IMR-90 (cell line): Measurements from ENCODE around the gene SLCO3A1. TPM values are rescaled to one million over a fixed set of nuclear protein-coding genes. Genes with fewer than 3 reads are reported as not detected.

Source experiments
- ATAC-seq: fragments of 200-7000 bp; cut with Tn5 transposase; 2 replicates; pipeline ENCODE4 v1.9.1; 2020; ENCODE audit warnings: low read depth, mild to moderate bottlenecking, moderate library complexity
- BruUV-seq: library from RNA; stranded (reverse); fragments of 400-500 nt; replicated peaks from 2 replicates; lab custom pipeline; 2021; lab: Mats Ljungman, UMichigan
- CTCF ChIA-PET: fragments of 300-600 bp; formaldehyde crosslinking; extraction: SDS; loops from one replicate; lab custom pipeline; 2021; ENCODE audit warnings: antibody characterized with exemption; lab: Yijun Ruan, JAX
- POLR2A ChIA-PET: fragments of 300-600 bp; sonication (Branson Sonifier 250); formaldehyde crosslinking; loops from one replicate; lab custom pipeline; 2022; ENCODE audit warnings: antibody characterized with exemption; ENCODE audit not compliant: unreplicated experiment; lab: Charles Lee
- DNase-seq: peaks from one replicate; pipeline ENCODE4 v3.0.0; 2013
- H2AFZ ChIP-seq: replicated peaks from 2 replicates; pipeline ENCODE3; 2013; ENCODE audit warnings: low read length, mild to moderate bottlenecking; ENCODE audit not compliant: poor library complexity
- H2AK5ac ChIP-seq: 2 replicates; pipeline ENCODE4 v1.6.1; 2013; ENCODE audit warnings: low read depth, low read length, inconsistent platforms
- H2AK9ac ChIP-seq: replicated peaks from 2 replicates; pipeline ENCODE3; 2013; ENCODE audit warnings: mild to moderate bottlenecking, low read depth, low read length, moderate library complexity; ENCODE audit not compliant: poor library complexity
- H2BK120ac ChIP-seq: 2 replicates; pipeline ENCODE4 v1.6.1; 2013; ENCODE audit warnings: low read depth, low read length, inconsistent platforms
- H2BK15ac ChIP-seq: 3 replicates; pipeline ENCODE4 v1.6.1; 2013; ENCODE audit warnings: low read depth, low read length, inconsistent platforms
- H2BK20ac ChIP-seq: 2 replicates; pipeline ENCODE4 v1.6.1; 2013; ENCODE audit warnings: low read depth, mild to moderate bottlenecking, inconsistent platforms, low read length, moderate library complexity
- H2BK5ac ChIP-seq: 2 replicates; pipeline ENCODE4 v1.6.1; 2013; ENCODE audit warnings: mild to moderate bottlenecking, low read depth, low read length, inconsistent platforms; ENCODE audit not compliant: poor library complexity, severe bottlenecking
- H3K14ac ChIP-seq: replicated peaks from 2 replicates; pipeline ENCODE4 v1.6.1; 2013; ENCODE audit warnings: low read depth, low read length, inconsistent platforms
- H3K18ac ChIP-seq: 2 replicates; pipeline ENCODE4 v1.6.1; 2013; ENCODE audit warnings: low read depth, low read length, control low read depth
- H3K23ac ChIP-seq: 2 replicates; pipeline ENCODE4 v1.6.1; 2013; ENCODE audit warnings: low read depth, low read length, inconsistent platforms
- H3K27ac ChIP-seq: 2 replicates; pipeline ENCODE4 v1.5.1; 2013; ENCODE audit warnings: mild to moderate bottlenecking, control low read depth, low read length; ENCODE audit not compliant: insufficient read depth
- H3K27me3 ChIP-seq: 2 replicates; pipeline ENCODE4 v1.6.1; 2013; ENCODE audit warnings: low read length; ENCODE audit not compliant: control insufficient read depth, insufficient read depth
- H3K36me3 ChIP-seq: 2 replicates; pipeline ENCODE4 v1.6.1; 2013; ENCODE audit warnings: low read length, mixed read lengths; ENCODE audit not compliant: control insufficient read depth, insufficient read depth
- H3K4ac ChIP-seq: 2 replicates; pipeline ENCODE4 v1.6.1; 2013; ENCODE audit warnings: low read depth, low read length, inconsistent platforms
- H3K4me1 ChIP-seq: 2 replicates; pipeline ENCODE4 v1.6.1; 2013; ENCODE audit warnings: low read length, mixed read lengths; ENCODE audit not compliant: control insufficient read depth, insufficient read depth
- H3K4me2 ChIP-seq: 2 replicates; pipeline ENCODE4 v1.6.1; 2013; ENCODE audit warnings: low read depth, mild to moderate bottlenecking, control low read depth, low read length, moderate library complexity
- H3K4me3 ChIP-seq: 2 replicates; pipeline ENCODE4 v1.5.1; 2013; ENCODE audit warnings: low read depth, mild to moderate bottlenecking, control low read depth, low read length, moderate library complexity; ENCODE audit not compliant: insufficient read depth
- H3K56ac ChIP-seq: 2 replicates; pipeline ENCODE4 v1.6.1; 2013; ENCODE audit warnings: low read length, inconsistent platforms; ENCODE audit not compliant: insufficient read depth; ENCODE audit errors: extremely low read depth
- H3K79me1 ChIP-seq, 2 experiments: 2 replicates each; pipeline ENCODE4 v1.6.1; 2013; ENCODE audit warnings: low read length in 2 of 2, inconsistent platforms in 1 of 2, low read depth in 1 of 2
- H3K9ac ChIP-seq: 2 replicates; pipeline ENCODE4 v1.6.1; 2013; ENCODE audit warnings: low read depth, low read length, control low read depth
- H3K9me1 ChIP-seq: 2 replicates; pipeline ENCODE4 v1.6.1; 2013; ENCODE audit warnings: low read length, inconsistent platforms; ENCODE audit not compliant: insufficient read depth
- H3K9me3 ChIP-seq: 2 replicates; pipeline ENCODE4 v1.6.1; 2013; ENCODE audit warnings: low read length; ENCODE audit not compliant: control insufficient read depth, insufficient read depth
- H4K20me1 ChIP-seq: 2 replicates; pipeline ENCODE4 v1.6.1; 2013; ENCODE audit warnings: low read length, inconsistent platforms; ENCODE audit not compliant: insufficient read depth
- H4K5ac ChIP-seq: 2 replicates; pipeline ENCODE4 v1.6.1; 2013; ENCODE audit warnings: mild to moderate bottlenecking, low read depth, low read length, control low read depth
- H4K8ac ChIP-seq, 2 experiments: 2 replicates each; pipeline ENCODE4 v1.6.1; 2013; ENCODE audit warnings: low read depth in 2 of 2, low read length in 2 of 2, control low read depth in 1 of 2, inconsistent platforms in 1 of 2
- H4K91ac ChIP-seq: 2 replicates; pipeline ENCODE4 v1.6.1; 2013; ENCODE audit warnings: low read depth, low read length, inconsistent platforms; ENCODE audit not compliant: insufficient read depth
- BHLHE40 ChIP-seq: fragments of 150-350 bp; IDR thresholded peaks from 2 replicates; pipeline ENCODE4 v1.6.1; 2016; ENCODE audit warnings: mild to moderate bottlenecking, low read depth, low read length
- CEBPB ChIP-seq: IDR thresholded peaks from 2 replicates; pipeline ENCODE4 v1.6.1; 2012; ENCODE audit warnings: low read depth, low read length, improper control_type of control experiment
- CHD1 ChIP-seq: IDR thresholded peaks from 2 replicates; pipeline ENCODE4 v1.6.1; 2012; ENCODE audit warnings: low read depth, low read length, improper control_type of control experiment
- CTCF ChIP-seq: conservative IDR thresholded peaks from 2 replicates; pipeline ENCODE4 v1.5.1; 2012; ENCODE audit warnings: mild to moderate bottlenecking, low read depth, low read length, improper control_type of control experiment
- ELK1 ChIP-seq: fragments of 150-350 bp; IDR thresholded peaks from 2 replicates; pipeline ENCODE4 v1.6.1; 2016; ENCODE audit warnings: low read depth, mild to moderate bottlenecking, low read length, moderate library complexity, borderline replicate concordance
- FOS ChIP-seq: fragments of 150-350 bp; IDR thresholded peaks from 2 replicates; pipeline ENCODE4 v1.6.1; 2016; ENCODE audit warnings: low read depth, low read length
- MAFK ChIP-seq: IDR thresholded peaks from 2 replicates; pipeline ENCODE4 v1.6.1; 2012; ENCODE audit warnings: low read depth, low read length, improper control_type of control experiment
- MAZ ChIP-seq: IDR thresholded peaks from 2 replicates; pipeline ENCODE4 v1.6.1; 2012; ENCODE audit warnings: low read depth, mild to moderate bottlenecking, low read length, improper control_type of control experiment, moderate library complexity, borderline replicate concordance
- MXI1 ChIP-seq: IDR thresholded peaks from 2 replicates; pipeline ENCODE4 v1.6.1; 2012; ENCODE audit warnings: low read depth, mild to moderate bottlenecking, low read length, moderate library complexity, borderline replicate concordance
- NFE2L2 ChIP-seq: fragments of 150-350 bp; IDR thresholded peaks from 2 replicates; pipeline ENCODE4 v1.6.1; 2016; ENCODE audit warnings: low read depth, mild to moderate bottlenecking, low read length
- POLR2A ChIP-seq: IDR thresholded peaks from 2 replicates; pipeline ENCODE4 v1.6.1; 2012; ENCODE audit warnings: mild to moderate bottlenecking, low read depth, low read length
- RAD21 ChIP-seq: IDR thresholded peaks from 2 replicates; pipeline ENCODE4 v1.6.1; 2012; ENCODE audit warnings: low read length, improper control_type of control experiment
- RCOR1 ChIP-seq: IDR thresholded peaks from 2 replicates; pipeline ENCODE4 v1.6.1; 2012; ENCODE audit warnings: mild to moderate bottlenecking, low read length, improper control_type of control experiment; ENCODE audit not compliant: insufficient replicate concordance
- RFX5 ChIP-seq: IDR thresholded peaks from 2 replicates; pipeline ENCODE4 v1.8.0; 2012; ENCODE audit warnings: low read depth, mild to moderate bottlenecking, low read length, moderate library complexity
- SMC3 ChIP-seq: fragments of 150-350 bp; IDR thresholded peaks from 2 replicates; pipeline ENCODE4 v1.6.1; 2016; ENCODE audit warnings: low read depth, mild to moderate bottlenecking, antibody characterized with exemption, low read length, moderate library complexity
- USF2 ChIP-seq: fragments of 150-350 bp; IDR thresholded peaks from 2 replicates; pipeline ENCODE4 v1.6.1; 2017; ENCODE audit warnings: mild to moderate bottlenecking, antibody characterized with exemption, low read length, low read depth
- WGBS, 2 experiments: methylation state at CpG; one replicate each; pipeline versions ENCODE4 v1.1.5 to v1.1.7; 2013; ENCODE audit warnings: missing lambda C conversion rate in 2 of 2; ENCODE audit not compliant: insufficient read length in 1 of 2; ENCODE audit errors: extremely low coverage in 2 of 2; 5-methylcytosine and 5-hydroxymethylcytosine counted together
- dilution Hi-C: fragments of 300-500 bp; cut with HindIII; formaldehyde crosslinking; loops from one replicate; pipeline ENCODE4 v1.14.3; 2018; ENCODE audit warnings: low sequenced_read_pairs; ENCODE audit not compliant: unreplicated experiment
- in situ Hi-C: fragments of 300-500 bp; cut with MboI; formaldehyde crosslinking; loops from 3 replicates; pipeline ENCODE4 v1.14.3; 2019; ENCODE audit warnings: low sequenced_read_pairs, inconsistent platforms, mixed read lengths
- intact Hi-C: fragments of 100-400 bp; cut with micrococcal nuclease; formaldehyde crosslinking; loops from 2 replicates; pipeline ENCODE4 v1.10.0; 2022
- polyA plus RNA-seq, 3 experiments: library from polyadenylated mRNA; depleted of rRNA; stranded (reverse); fragments of >200 nt; gene quantifications; 2 replicates each; pipeline ENCODE4 v1.2.3, GENCODE V29; 2012; ENCODE audit warnings: low replicate concordance in 1 of 3
- total RNA-seq: library from RNA; depleted of rRNA; stranded (reverse); fragments of >200 nt; gene quantifications from 2 replicates; pipeline ENCODE4 v1.2.3, GENCODE V29; 2012

The SLCO3A1 gene
- total and polyA plus RNA-seq, 2 of the 4 experiments (the other 2 are of a cell fraction) = 4.7 to 8.1 TPM

- intact Hi-C loops (no loop called here), dilution Hi-C loops (no loop called here), in situ Hi-C loops (no loop called here)
- H3K4ac ChIP-seq = no peak overlapping the region
- no peak for TF ChIP-seq CHD1
- TF ChIP-seq CTCF = no peak
- no peak for TF ChIP-seq ELK1
- TF ChIP-seq MAZ = no peak
- TF ChIP-seq MAFK = no peak
- TF ChIP-seq NFE2L2 = no peak
- TF ChIP-seq SMC3 = no peak
- no peak for TF ChIP-seq RFX5
- no peak for TF ChIP-seq BHLHE40
- TF ChIP-seq FOS = no peak
- no peak for TF ChIP-seq CEBPB
- no peak for TF ChIP-seq RAD21
- TF ChIP-seq MXI1 = no peak
- no peak for TF ChIP-seq USF2
- no peak for TF ChIP-seq RCOR1
- no peak for TF ChIP-seq POLR2A
- no peak overlapping the region for H3K4me3 ChIP-seq
- no peak for ATAC-seq
- no peak overlapping the region for H4K8ac ChIP-seq
- no peak overlapping the region for H2BK20ac ChIP-seq
- H3K18ac ChIP-seq = no peak overlapping the region
- H3K27ac ChIP-seq = no peak overlapping the region
- H3K56ac ChIP-seq = no peak overlapping the region
- ChIA-PET CTCF (interaction anchor here (1.5 kb wide), 1 partner anchor 11 kb away, joined by 4 read pairs; no protein-coding TSS in a partner anchor), POLR2A (no interaction called here)
- H2AK9ac ChIP-seq = no peak overlapping the region
- no peak overlapping the region for H4K91ac ChIP-seq
- H3K9me1 ChIP-seq = no peaks in the 10 kb centered on the region
- H2BK5ac ChIP-seq = no peak overlapping the region
- no peak overlapping the region for H3K23ac ChIP-seq
- no peaks in the 10 kb centered on the region for H4K20me1 ChIP-seq
- no peak for DNase-seq
- no peak overlapping the region for H3K4me2 ChIP-seq
- H2AFZ ChIP-seq = no peak overlapping the region
- H2BK15ac ChIP-seq = no peak overlapping the region
- H3K27me3 ChIP-seq = no peaks in the 10 kb centered on the region; the same call in 1 of the 2 replicates
- H3K9ac ChIP-seq = no peak overlapping the region
- no peak overlapping the region for H3K14ac ChIP-seq
- no peaks in the 10 kb centered on the region for H3K36me3 ChIP-seq
- no peak overlapping the region for H2AK5ac ChIP-seq
- H3K4me1 ChIP-seq = peaks cover 3% of the 10 kb centered on the region; the same call in 1 of the 2 replicates
- H3K9me3 ChIP-seq = no peaks in the 10 kb centered on the region
- BruUV-seq = no TSS peak
- H3K79me1 ChIP-seq = no peaks in the 10 kb centered on the region
- WGBS, 2 experiments = 29% methylated on average over 1 of the region's 3 CpGs; no CpG with 5 or more reads in 1 of the 2 experiments
- no peak overlapping the region for H4K5ac ChIP-seq
- no peak overlapping the region for H2BK120ac ChIP-seq
Measured at GRCh38 chr15:92111291-92111690, 257.8 kb downstream of the SLCO3A1 start.
